ENCODE measurements around the gene EXOC4.
"Not testable (repeated sequence)": the region's sequence is repeated elsewhere in the genome, so short reads cannot be mapped to it uniquely, and the experiment has no call there.

EXOC4 gene

GRCh38 chr7:133252858-133253518, at the start of gene EXOC4:
Gene EXOC4 (plus strand): TSS chr7:133253078.
- Histone ChIP-seq H3K9ac (ENCODE audit: insufficient read length) (peak within 1 kb of the TSS; percentile 89), H3K36me3 (ENCODE audit: insufficient read depth, low read length) (peaks cover 7% of the 10 kb centered on the region; the same call in 1 of the 2 replicates), H3K4me3 (peak within 1 kb of the TSS; percentile 88), H3K9me3 (ENCODE audit: low read depth, low read length) (no peaks in the 10 kb centered on the region), H3K27ac (0 out of 2 replicates have a peak within 1 kb of the TSS, but pooled peaks have one; percentile 50)
- TF ChIP-seq FOXP2 (optimal IDR thresholded peaks at IDR 0.05; ENCODE audit: control extremely low read depth, extremely low read length, insufficient read depth) (no peak), EZH2 (IDR thresholded peaks at IDR 0.05) (no peak), POLR2AphosphoS5 (IDR thresholded peaks at IDR 0.05; ENCODE audit: borderline replicate concordance, low read depth, low read length) (peak; percentile 93)
- peak; percentile 98 for DNase-seq (ENCODE audit: low read depth, low spot score)

GRCh38 chr7:133203490-133203889, 49.4 kb upstream of the EXOC4 start:
- Histone ChIP-seq H3K9ac (ENCODE audit: insufficient read length) (no peak overlapping the region), H3K4me3 (no peak overlapping the region), H3K27ac (no peak overlapping the region), H3K36me3 (ENCODE audit: insufficient read depth, low read length) (no peaks in the 10 kb centered on the region), H3K9me3 (ENCODE audit: low read depth, low read length) (no peaks in the 10 kb centered on the region)
- DNase-seq (ENCODE audit: low read depth, low spot score) = no peak
- TF ChIP-seq FOXP2 (optimal IDR thresholded peaks at IDR 0.05; ENCODE audit: control extremely low read depth, extremely low read length, insufficient read depth) = no peak
- TF ChIP-seq POLR2AphosphoS5 (IDR thresholded peaks at IDR 0.05; ENCODE audit: borderline replicate concordance, low read depth, low read length) = no peak

DNA sequence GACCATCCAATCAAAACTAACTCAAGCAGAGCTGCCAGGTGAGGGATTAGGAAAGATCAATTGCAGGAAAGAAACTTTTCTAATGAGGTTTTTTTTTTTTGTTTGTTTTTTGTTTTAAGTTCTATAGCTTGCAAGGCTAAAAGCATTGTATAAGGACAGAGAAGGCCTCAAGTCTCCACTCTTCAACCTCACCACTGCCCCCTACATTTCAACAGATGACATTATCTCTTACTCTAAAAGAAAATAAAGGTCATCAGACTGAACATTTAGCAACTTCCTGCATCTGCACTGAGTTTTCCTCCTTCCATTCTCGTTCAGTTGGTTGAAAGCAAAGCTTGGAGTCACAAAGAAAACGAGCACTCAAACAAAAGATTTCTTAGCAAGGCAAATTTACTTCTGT, 45.2 kb upstream of the EXOC4 start:
- Histone ChIP-seq H3K4me3 (no peak overlapping the region), H3K36me3 (ENCODE audit: insufficient read depth, low read length) (no peaks in the 10 kb centered on the region), H3K9me3 (ENCODE audit: low read depth, low read length) (no peaks in the 10 kb centered on the region), H3K9ac (ENCODE audit: insufficient read length) (no peak overlapping the region), H3K27ac (no peak overlapping the region)
- DNase-seq (ENCODE audit: low read depth, low spot score) = no peak
- TF ChIP-seq POLR2AphosphoS5 (IDR thresholded peaks at IDR 0.05; ENCODE audit: borderline replicate concordance, low read depth, low read length) = no peak
- TF ChIP-seq FOXP2 (optimal IDR thresholded peaks at IDR 0.05; ENCODE audit: control extremely low read depth, extremely low read length, insufficient read depth) = no peak
- TF ChIP-seq EZH2 (IDR thresholded peaks at IDR 0.05) = no peak

DNA sequence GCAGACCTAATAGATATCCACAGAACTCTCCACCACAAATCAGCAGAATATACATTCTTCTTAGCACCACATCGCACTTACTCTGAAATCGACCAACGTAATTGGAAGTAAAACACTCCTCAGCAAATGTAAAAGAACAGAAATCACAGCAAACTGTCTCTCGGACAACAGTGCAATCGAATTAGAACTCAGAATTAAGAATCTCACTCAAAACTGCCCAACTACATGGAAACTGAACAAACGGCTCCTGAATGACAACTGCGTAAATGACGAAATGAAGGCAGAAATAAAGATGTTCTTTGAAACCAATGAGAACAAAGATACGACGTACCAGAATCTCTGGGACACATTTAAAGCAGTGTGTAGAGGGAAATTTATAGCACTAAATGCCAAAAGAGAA, 42.1 kb upstream of the EXOC4 start:
- not testable (repeated sequence) for H3K27ac ChIP-seq; H3K9me3 ChIP-seq (ENCODE audit: low read depth, low read length); H3K9ac ChIP-seq (ENCODE audit: insufficient read length); H3K36me3 ChIP-seq (ENCODE audit: insufficient read depth, low read length); DNase-seq (ENCODE audit: low read depth, low spot score); H3K4me3 ChIP-seq

DNA sequence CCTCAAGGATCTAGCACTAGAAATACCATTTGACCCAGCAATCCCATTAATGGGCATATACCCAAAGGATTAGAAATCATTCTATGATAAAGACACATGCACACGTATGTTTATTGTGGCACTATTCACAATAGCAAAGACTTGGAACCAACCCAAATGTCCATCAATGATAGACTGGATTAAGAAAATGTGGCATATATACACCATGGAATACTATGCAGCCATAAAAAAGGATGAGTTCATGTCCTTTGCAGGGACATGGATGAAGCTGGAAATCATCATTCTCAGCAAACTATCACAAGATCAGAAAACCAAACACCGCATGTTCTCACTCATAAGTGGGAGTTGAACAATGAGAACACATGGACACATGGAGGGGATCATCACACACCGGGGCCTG, 39.1 kb upstream of the EXOC4 start:
- DNase-seq (ENCODE audit: low read depth, low spot score); H3K27ac ChIP-seq; H3K9ac ChIP-seq (ENCODE audit: insufficient read length); H3K4me3 ChIP-seq; H3K9me3 ChIP-seq (ENCODE audit: low read depth, low read length); H3K36me3 ChIP-seq (ENCODE audit: insufficient read depth, low read length): not testable (repeated sequence)

- H3K9ac ChIP-seq (ENCODE audit: insufficient read length) = no peak overlapping the region
- no peak overlapping the region for H3K27ac ChIP-seq
- no peaks in the 10 kb centered on the region for H3K9me3 ChIP-seq (ENCODE audit: low read depth, low read length)
- DNase-seq (ENCODE audit: low read depth, low spot score) = no peak
- H3K36me3 ChIP-seq (ENCODE audit: insufficient read depth, low read length) = no peaks in the 10 kb centered on the region
- no peak overlapping the region for H3K4me3 ChIP-seq
- TF ChIP-seq FOXP2 (optimal IDR thresholded peaks at IDR 0.05; ENCODE audit: control extremely low read depth, extremely low read length, insufficient read depth) = no peak
- no peak for TF ChIP-seq EZH2 (IDR thresholded peaks at IDR 0.05)
- no peak for TF ChIP-seq POLR2AphosphoS5 (IDR thresholded peaks at IDR 0.05; ENCODE audit: borderline replicate concordance, low read depth, low read length)
Measured at GRCh38 chr7:133217773-133218172, 35.1 kb upstream of the EXOC4 start.

DNA sequence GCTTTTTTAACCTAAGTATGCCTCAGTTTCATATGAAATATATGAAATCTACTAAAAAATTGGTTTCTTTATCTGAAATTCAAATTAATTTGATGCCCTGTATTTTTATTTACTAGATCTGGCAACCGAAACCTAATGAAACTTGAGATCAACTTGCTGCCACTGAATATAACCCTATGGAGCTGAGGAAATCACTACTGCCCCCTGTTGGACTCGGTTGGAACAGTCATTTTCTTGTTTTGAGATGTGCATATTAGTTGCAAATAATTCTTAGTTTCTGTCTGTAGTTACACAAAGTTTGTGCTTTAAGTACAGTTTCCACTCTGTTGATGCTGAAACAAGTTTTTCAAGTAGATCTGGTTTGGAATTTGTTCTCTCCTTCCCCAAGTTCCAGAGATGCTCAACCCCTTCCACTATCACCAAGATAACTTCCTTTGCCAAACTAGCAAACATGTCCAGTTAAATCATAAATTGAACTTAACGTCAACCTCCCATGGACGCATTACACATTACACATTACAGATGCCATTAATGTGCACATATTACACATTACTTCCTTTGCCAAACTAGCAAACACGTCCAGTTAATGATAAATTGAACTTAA, 22.2 kb upstream of the EXOC4 start:
- peak; percentile 42 for DNase-seq (ENCODE audit: low read depth, low spot score)
- H3K9ac ChIP-seq (ENCODE audit: insufficient read length) = no peak overlapping the region
- no peak overlapping the region for H3K27ac ChIP-seq
- no peaks in the 10 kb centered on the region for H3K36me3 ChIP-seq (ENCODE audit: insufficient read depth, low read length)
- no peaks in the 10 kb centered on the region for H3K9me3 ChIP-seq (ENCODE audit: low read depth, low read length)
- no peak overlapping the region for H3K4me3 ChIP-seq
- TF ChIP-seq FOXP2 (optimal IDR thresholded peaks at IDR 0.05; ENCODE audit: control extremely low read depth, extremely low read length, insufficient read depth) = no peak
- no peak for TF ChIP-seq EZH2 (IDR thresholded peaks at IDR 0.05)
- TF ChIP-seq POLR2AphosphoS5 (IDR thresholded peaks at IDR 0.05; ENCODE audit: borderline replicate concordance, low read depth, low read length) = no peak

DNA sequence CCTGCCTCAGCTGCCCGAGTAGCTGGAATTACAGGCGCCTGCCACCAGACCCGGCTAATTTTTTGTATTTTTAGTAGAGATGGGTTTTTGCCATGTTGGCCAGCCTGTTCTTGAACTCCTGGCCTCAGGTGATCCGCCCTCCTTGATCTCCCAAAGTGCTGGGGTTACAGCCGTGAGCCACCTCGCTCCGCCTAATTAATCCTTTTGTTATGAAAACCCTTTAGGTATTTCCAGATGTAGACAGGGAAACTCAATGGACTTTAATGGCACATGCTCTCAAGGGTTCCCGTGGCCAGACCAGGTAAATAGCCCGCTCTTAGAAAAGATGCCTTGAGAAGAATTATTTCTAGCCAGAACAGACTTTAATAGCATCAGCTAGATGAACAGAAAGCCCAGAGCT, 19.7 kb upstream of the EXOC4 start:
- no peak for TF ChIP-seq FOXP2 (optimal IDR thresholded peaks at IDR 0.05; ENCODE audit: control extremely low read depth, extremely low read length, insufficient read depth)
- TF ChIP-seq EZH2 (IDR thresholded peaks at IDR 0.05) = no peak
- TF ChIP-seq POLR2AphosphoS5 (IDR thresholded peaks at IDR 0.05; ENCODE audit: borderline replicate concordance, low read depth, low read length) = no peak
- no peak overlapping the region for H3K4me3 ChIP-seq
- no peaks in the 10 kb centered on the region for H3K9me3 ChIP-seq (ENCODE audit: low read depth, low read length)
- H3K36me3 ChIP-seq (ENCODE audit: insufficient read depth, low read length) = no peaks in the 10 kb centered on the region
- no peak overlapping the region for H3K27ac ChIP-seq
- DNase-seq (ENCODE audit: low read depth, low spot score) = no peak
- no peak overlapping the region for H3K9ac ChIP-seq (ENCODE audit: insufficient read length)

Measured in SK-N-MC (cell line).